ENCODE results near the gene MGAT2. TPM values are rescaled to one million over a fixed set of nuclear protein-coding genes. Genes with fewer than 3 reads are reported as not detected.

The MGAT2 gene
- total and polyA plus RNA-seq, 9 of the 15 experiments (the other 6 are each of a cell fraction or from before 2014, with no cell fraction given): 0.03 to 33.3 (median 24.6) TPM; not detected in 1

DNA sequence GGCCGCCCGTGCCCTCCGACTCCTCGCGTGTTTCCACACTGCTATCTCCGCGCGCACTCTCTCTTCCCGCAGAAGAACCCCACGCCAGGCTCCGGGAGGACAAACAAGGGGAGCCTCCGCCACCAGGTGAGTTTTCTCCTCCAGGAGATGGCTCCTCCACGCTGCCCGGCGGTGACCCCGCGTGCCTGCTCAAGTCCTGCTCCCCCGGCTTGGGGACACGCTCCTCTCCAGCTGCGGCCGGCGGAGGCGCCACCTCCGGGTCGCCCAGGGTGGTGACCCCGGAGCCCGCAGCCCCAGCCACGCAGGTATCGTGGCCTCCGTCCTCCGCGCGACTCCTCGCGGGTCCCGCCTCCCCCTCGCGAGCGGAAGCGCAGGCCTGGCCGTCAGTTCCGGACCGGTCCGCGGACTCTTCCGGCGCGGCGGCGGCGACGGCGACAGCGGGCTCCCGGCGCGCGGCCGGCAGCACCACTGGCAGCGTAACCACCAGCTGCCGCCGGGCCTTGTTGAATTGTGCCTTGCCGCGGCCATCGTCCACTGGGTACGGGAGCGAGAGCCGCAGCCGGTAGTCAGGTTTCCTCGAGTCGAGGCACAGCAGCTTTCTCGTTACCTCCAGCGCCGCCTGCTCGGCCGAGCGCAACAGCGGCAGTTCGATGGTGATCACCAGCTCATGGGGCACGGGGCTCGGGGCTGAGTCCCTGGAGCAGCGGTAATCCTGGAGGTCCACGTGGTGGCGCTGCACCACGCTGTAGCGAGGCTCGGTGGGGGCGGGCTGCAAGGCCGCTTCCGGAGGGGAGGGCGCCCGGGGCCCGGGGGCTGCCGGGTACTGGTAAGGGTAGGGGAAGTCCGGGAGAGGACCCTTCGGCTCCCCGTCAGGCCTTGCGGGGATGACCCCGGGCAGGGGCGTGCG, 13.3 kb downstream of the MGAT2 start (continued):
- TF ChIP-seq, protein P1, sequence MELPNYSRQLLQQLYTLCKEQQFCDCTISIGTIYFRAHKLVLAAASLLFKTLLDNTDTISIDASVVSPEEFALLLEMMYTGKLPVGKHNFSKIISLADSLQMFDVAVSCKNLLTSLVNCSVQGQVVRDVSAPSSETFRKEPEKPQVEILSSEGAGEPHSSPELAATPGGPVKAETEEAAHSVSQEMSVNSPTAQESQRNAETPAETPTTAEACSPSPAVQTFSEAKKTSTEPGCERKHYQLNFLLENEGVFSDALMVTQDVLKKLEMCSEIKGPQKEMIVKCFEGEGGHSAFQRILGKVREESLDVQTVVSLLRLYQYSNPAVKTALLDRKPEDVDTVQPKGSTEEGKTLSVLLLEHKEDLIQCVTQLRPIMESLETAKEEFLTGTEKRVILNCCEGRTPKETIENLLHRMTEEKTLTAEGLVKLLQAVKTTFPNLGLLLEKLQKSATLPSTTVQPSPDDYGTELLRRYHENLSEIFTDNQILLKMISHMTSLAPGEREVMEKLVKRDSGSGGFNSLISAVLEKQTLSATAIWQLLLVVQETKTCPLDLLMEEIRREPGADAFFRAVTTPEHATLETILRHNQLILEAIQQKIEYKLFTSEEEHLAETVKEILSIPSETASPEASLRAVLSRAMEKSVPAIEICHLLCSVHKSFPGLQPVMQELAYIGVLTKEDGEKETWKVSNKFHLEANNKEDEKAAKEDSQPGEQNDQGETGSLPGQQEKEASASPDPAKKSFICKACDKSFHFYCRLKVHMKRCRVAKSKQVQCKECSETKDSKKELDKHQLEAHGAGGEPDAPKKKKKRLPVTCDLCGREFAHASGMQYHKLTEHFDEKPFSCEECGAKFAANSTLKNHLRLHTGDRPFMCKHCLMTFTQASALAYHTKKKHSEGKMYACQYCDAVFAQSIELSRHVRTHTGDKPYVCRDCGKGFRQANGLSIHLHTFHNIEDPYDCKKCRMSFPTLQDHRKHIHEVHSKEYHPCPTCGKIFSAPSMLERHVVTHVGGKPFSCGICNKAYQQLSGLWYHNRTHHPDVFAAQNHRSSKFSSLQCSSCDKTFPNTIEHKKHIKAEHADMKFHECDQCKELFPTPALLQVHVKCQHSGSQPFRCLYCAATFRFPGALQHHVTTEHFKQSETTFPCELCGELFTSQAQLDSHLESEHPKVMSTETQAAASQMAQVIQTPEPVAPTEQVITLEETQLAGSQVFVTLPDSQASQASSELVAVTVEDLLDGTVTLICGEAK (IDR thresholded peaks at IDR 0.05): peak; percentile 86
- TF ChIP-seq, protein P1 (CRISPR knock-in tag; IDR thresholded peaks at IDR 0.05): no peak
- TF ChIP-seq, protein P2, sequence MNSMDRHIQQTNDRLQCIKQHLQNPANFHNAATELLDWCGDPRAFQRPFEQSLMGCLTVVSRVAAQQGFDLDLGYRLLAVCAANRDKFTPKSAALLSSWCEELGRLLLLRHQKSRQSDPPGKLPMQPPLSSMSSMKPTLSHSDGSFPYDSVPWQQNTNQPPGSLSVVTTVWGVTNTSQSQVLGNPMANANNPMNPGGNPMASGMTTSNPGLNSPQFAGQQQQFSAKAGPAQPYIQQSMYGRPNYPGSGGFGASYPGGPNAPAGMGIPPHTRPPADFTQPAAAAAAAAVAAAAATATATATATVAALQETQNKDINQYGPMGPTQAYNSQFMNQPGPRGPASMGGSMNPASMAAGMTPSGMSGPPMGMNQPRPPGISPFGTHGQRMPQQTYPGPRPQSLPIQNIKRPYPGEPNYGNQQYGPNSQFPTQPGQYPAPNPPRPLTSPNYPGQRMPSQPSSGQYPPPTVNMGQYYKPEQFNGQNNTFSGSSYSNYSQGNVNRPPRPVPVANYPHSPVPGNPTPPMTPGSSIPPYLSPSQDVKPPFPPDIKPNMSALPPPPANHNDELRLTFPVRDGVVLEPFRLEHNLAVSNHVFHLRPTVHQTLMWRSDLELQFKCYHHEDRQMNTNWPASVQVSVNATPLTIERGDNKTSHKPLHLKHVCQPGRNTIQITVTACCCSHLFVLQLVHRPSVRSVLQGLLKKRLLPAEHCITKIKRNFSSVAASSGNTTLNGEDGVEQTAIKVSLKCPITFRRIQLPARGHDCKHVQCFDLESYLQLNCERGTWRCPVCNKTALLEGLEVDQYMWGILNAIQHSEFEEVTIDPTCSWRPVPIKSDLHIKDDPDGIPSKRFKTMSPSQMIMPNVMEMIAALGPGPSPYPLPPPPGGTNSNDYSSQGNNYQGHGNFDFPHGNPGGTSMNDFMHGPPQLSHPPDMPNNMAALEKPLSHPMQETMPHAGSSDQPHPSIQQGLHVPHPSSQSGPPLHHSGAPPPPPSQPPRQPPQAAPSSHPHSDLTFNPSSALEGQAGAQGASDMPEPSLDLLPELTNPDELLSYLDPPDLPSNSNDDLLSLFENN (IDR thresholded peaks at IDR 0.05; ENCODE audit: low read depth in 2 of 2, low read length in 2 of 2): no peak
- peak; percentile 72 for TF ChIP-seq ZNF263 (CRISPR knock-in tag; IDR thresholded peaks at IDR 0.05; ENCODE audit: borderline replicate concordance)
- TF ChIP-seq FIP1L1 (IDR thresholded peaks at IDR 0.05; ENCODE audit: low read depth, low read length, poor library complexity, severe bottlenecking): no peak
- TF ChIP-seq BDP1 (IDR thresholded peaks at IDR 0.05; ENCODE audit: insufficient read depth, insufficient read length): no peak
- TF ChIP-seq FOXK2 (conservative IDR thresholded peaks at IDR 0.05 in 1 of 2, IDR thresholded peaks at IDR 0.05 in 1 of 2; ENCODE audit: low read depth in 2 of 2): peak; percentile 42 to 45; a peak in 1 of 4 replicates
- TF ChIP-seq ZKSCAN1 (IDR thresholded peaks at IDR 0.05; ENCODE audit: low read depth, low read length): no peak
- TF ChIP-seq MAFG (tag; conservative IDR thresholded peaks at IDR 0.05): no peak
- TF ChIP-seq TRIM24 (IDR thresholded peaks at IDR 0.05): no peak
- no peak for TF ChIP-seq SMAD2 (IDR thresholded peaks at IDR 0.05; ENCODE audit: low read depth, low read length)
- TF ChIP-seq ETV6 (IDR thresholded peaks at IDR 0.05; ENCODE audit: borderline replicate concordance in 1 of 2, low read depth in 2 of 2, low read length in 1 of 2): no peak
- 0 out of 2 replicates have a peak, but pooled peaks have one; percentile 32 for TF ChIP-seq ETV6 (CRISPR knock-in tag; IDR thresholded peaks at IDR 0.05; ENCODE audit: borderline replicate concordance)
- TF ChIP-seq SRSF3 (IDR thresholded peaks at IDR 0.05; ENCODE audit: insufficient read depth, low read length): no peak

Data from K562 (cell line).